ENCODE measurements around the gene PTP4A2.
"Not testable (repeated sequence)": the region's sequence is repeated elsewhere in the genome, so short reads cannot be mapped to it uniquely, and the experiment has no call there.

Gene PTP4A2

DNA sequence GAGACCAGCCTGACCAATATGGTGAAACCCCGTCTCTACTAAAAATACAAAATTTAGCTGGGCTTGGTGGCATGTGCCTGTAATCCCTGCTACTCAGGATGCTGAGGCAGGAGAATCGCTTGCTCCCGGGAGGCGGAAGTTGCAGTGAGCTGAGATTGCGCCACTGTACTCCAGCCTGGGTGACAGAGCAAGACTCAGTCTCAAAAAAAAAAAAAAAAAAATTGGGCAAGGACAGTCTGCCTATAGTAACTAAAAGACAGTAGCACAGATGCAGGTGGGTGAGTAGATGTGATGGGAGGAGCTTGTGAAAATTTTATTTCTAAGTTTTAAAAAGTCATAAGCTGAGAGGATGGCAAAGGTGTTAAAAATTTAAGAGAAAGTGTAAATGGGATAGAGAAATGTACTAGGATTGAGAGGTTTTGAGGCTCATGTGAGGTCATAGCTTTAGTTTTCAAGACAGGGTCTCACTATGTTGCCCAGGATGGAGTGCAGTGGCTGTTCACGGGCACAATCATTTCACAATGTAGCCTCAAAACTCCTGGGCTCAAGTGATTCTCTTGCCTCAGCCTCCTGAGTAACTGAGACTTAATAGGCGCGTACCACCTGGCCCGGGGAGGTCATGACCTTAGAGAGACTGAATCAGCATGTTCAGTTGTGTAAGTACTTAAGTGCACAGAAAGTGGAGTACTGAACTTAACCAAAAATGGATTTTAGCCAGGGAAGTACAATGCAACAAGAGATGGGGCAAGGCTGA is 33.7 kb downstream of the PTP4A2 start:
- DNase-seq: peak in 1 of 2 experiments; percentile 21

DNA sequence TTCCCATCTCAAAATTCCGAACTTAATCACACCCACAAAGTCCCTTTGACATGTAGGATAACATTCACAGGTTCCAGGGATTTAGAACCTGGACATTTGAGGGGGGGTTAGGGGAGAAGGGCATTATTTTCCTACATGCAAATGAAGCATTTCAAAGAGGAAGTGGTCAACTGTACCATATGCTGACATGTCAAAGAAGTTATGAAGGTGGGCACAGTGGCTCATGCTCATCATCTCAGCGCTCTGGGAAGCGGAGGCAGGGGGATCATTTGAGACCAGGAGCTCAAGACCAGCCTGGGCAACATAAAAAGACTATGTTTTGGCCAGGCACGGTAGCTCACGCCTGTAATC is 35.7 kb downstream of the PTP4A2 start:
- TF ChIP-seq POLR2A (IDR thresholded peaks at IDR 0.05; ENCODE audit: low read length) (no peak), GATA1 (IDR thresholded peaks at IDR 0.05; ENCODE audit: low read depth, low read length) (no peak)
- no peak for DNase-seq

More for the DNA sequence above, 33.7 kb downstream of the PTP4A2 start:
- no peak for TF ChIP-seq POLR2A (IDR thresholded peaks at IDR 0.05; ENCODE audit: low read length)
- no peak for TF ChIP-seq GATA1 (IDR thresholded peaks at IDR 0.05; ENCODE audit: low read depth, low read length)

DNA sequence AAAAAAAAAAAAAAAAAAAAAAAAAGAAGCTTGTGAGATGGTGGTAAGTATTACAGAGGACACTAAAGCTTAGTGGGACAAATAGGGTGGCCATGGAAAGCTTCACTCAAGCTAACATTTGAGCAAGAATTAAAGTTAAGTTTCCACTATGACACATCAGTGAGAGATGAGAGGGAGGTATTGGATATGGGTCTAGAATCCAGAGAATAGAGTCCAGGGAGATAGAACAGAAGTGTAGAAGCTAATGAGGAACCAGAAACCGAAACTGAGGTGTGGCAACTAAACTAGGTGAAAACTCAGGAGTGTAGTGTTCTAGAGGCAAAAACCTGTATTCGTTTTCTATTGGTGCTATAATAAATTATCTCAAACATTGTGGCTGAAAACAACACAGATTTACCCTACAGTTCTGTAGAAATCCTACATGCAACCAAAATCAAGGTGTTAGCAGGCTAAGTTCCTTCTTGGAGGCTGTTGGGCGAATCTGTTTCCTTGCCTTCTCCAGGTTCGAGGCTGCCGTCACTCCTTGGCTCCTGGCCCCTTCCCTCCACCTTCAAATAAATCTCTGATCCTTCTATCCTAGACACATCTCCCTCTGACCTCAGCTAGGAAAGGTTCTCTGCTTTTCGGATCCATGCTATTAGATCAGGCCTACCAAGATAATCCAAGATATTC is 36.2 kb downstream of the PTP4A2 start:
- DNase-seq: no peak
- TF ChIP-seq POLR2A (IDR thresholded peaks at IDR 0.05; ENCODE audit: low read length): no peak
- TF ChIP-seq GATA1 (IDR thresholded peaks at IDR 0.05; ENCODE audit: low read depth, low read length): no peak

DNA sequence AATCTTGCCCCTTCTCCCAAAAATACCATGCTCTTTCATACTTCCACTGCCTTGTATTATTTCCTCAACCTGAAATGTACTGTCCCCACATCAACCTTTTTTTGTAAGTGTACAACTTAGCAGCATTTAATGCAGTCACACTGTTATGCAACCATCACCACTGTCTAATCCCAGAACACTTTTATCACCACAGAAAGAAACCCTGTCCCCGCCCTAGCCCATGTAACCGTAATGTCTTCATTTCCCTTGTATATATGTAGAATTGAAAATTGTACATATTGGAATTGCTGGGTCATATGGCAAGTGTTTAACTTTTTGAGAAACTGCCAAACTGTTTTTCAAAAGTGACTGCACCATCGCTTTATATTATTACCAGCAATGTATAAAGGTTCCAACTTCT is 37.4 kb downstream of the PTP4A2 start:
- no peak for DNase-seq
- no peak for TF ChIP-seq POLR2A (IDR thresholded peaks at IDR 0.05; ENCODE audit: low read length)
- TF ChIP-seq GATA1 (IDR thresholded peaks at IDR 0.05; ENCODE audit: low read depth, low read length): no peak

DNA sequence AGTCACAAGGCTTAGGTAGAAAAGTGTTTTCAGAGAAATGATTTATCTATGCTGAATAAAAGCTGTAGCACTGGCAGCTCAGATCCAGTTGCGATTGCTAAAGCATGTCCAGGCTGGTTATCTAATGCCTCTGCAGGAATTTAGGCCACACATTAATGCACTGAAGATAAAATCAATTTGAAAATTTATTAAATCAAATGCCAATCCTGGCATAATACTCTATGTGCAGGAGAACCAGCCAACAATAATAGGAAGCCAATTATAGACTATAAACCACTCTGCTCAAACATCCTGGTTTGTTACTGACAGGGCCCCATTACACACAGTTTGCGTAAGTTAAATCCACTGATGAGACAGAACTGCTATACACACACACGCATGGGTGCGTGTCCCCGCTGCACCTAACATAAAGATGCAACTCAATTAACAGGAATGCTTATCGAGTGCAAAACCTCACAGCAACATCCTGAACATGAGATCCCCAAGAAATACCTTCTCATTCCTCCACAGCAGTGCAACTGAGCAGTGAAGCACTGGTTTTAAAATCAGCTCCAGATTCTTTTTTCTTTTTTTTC is 40.6 kb downstream of the PTP4A2 start:
- no peak for DNase-seq
- no peak for TF ChIP-seq GATA1 (IDR thresholded peaks at IDR 0.05; ENCODE audit: low read depth, low read length)
- TF ChIP-seq POLR2A (IDR thresholded peaks at IDR 0.05; ENCODE audit: low read length): no peak

DNA sequence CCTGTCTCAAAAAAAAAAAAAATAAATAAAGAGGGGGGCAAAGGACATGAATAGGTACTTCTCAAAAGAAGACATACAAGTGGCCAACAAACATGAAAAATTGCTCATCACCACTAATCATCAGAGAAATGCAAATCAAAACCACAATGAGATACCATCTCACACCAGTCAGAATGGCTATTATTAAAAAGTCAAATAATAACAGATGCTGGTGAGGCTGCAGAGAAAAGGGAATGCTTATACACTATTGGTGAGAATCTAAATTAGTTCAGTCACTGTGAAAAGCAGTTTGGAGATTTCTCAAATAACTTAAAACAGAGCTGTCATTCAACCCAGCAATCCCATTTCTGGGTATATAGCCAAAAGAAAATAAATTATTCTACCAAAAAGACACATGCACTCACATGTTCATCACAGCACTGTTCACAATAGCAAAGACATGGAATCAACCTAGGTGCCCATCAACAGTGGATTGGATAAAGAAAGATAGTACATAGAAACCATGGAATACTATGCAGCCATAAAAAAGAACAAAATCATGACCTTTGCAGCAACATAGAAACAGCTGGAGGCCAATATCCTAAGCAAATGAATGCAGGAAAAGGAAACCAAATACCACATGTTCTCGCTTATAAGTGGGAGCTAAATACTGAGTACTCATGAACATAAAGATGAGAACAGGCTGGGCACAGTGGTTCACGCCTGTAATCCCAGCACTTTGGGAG is 42.5 kb downstream of the PTP4A2 start:
- not testable (repeated sequence) for DNase-seq

DNA sequence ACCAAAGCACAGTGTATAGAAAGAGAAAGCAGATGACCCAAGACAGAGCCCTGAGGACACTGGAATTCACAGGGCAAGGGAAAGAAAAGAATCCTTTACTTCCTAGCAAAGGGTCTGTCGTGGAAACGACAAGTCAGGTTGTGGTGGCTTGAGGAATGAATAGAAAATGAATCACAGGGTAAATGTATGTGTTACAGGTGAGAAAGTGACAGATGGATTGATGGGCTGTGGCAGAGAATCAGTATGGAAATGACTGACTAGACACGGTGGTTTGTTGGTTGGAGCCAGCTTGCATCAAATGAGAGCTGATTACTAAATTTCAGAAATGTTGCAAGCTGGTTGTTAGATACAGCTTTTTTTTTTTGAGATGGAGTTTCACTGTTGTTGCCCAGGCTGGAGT is 46.9 kb downstream of the PTP4A2 start:
- TF ChIP-seq POLR2A (IDR thresholded peaks at IDR 0.05; ENCODE audit: low read length) (no peak), GATA1 (IDR thresholded peaks at IDR 0.05; ENCODE audit: low read depth, low read length) (no peak)
- DNase-seq: no peak

DNA sequence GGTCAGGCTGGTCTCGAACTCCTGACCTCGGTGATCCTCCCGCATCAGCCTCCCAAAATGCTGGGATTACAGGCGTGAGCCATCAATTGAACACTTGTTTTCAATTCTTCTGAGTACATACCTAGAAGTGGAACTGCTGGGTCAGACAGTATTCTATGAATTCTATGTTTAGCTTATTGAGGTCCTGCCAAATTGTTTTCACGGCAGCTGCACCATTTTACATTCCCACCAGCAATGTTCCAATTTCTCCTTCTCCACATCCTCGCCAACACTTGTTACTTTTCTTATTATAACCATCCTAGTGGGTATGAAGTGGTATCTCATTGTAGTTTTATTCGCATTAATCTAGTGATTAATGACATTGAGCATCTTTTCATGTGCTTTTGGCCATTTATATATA is 49.9 kb downstream of the PTP4A2 start:
- DNase-seq: no peak
- TF ChIP-seq GATA1 (IDR thresholded peaks at IDR 0.05; ENCODE audit: low read depth, low read length) (no peak), POLR2A (IDR thresholded peaks at IDR 0.05; ENCODE audit: low read length) (no peak)

DNA sequence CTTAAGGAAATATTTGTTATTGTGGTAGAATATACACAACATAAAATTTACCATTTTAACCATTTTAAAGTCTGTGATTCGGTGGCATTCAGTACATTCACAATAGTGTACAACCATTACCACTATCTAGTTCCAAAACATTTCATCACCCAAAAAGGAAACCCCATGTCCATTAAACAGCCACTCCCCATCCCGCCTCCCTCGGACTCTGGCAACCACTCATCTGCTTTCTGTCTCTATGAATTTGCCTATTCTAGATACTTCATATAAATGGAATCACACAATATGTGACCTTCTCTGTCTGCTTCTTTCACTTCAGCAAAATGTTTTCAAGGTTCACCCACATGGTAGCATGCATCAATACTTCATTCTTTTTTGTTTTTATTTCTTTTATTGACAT is 51.3 kb downstream of the PTP4A2 start:
- no peak for TF ChIP-seq GATA1 (IDR thresholded peaks at IDR 0.05; ENCODE audit: low read depth, low read length)
- no peak for TF ChIP-seq POLR2A (IDR thresholded peaks at IDR 0.05; ENCODE audit: low read length)
- DNase-seq: no peak

DNA sequence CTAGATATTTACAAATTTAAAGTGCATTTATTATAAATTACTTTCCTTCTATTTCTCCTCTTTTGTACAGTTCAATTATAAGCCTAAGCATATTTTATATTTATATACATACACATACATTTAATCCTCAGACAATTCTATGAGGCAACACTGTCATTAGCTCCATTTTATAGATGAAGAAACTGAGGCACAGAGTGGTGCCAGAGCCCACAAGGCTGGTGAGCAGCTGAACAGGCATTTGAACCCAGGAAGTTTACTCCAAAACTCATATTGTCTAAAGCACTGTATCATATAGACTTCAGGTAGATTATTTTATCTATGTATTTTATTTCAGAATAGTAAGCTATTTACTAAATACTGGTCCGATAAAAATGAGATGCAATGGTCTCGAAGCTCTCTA is 52.3 kb downstream of the PTP4A2 start:
- TF ChIP-seq POLR2A (IDR thresholded peaks at IDR 0.05; ENCODE audit: low read length): no peak
- TF ChIP-seq GATA1 (IDR thresholded peaks at IDR 0.05; ENCODE audit: low read depth, low read length): no peak
- DNase-seq: no peak

DNA sequence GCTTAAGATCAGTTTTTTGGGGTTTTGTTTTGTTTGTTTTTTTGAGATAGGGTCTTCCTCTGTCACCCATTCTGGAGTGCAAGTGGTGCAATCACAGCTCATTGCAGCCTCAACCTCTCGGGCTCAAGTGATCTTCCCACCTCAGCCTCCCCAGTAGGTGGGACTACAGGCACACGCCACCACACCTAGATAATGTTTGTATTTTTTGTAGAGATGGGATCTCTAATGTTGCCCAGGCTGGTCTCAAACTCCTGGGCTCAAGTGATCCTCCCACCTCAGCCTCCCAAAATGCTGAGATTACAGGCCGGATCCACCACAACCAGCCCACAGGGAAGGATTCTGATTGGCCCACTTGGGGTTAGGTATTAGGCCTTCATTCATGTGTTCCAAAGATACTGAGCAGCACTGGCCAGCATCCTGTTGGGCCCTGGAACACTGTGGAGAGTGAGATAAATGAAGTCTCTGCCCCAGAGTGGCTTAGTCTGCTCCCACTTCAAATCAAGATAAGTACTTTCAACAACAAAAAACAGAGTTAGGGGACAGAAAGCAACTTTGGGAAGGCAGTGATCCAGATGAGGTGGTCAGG is 54.7 kb downstream of the PTP4A2 start:
- TF ChIP-seq GATA1 (IDR thresholded peaks at IDR 0.05; ENCODE audit: low read depth, low read length): no peak
- TF ChIP-seq POLR2A (IDR thresholded peaks at IDR 0.05; ENCODE audit: low read length): no peak

DNA sequence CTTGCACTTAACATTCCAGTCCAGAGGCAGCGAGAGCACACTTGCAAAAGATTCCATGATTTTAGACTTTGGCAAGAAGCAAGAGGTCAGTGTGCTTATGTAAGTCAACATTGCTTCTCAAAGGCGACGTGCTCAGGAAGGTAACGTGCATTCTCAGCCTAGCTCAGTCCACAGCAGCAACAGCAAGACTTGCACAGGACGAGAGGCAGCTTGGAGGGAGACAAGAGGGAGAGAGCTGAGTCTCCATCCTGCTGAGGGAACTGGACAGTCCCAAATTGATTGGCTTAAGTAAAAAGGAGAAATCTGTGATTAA is 56.5 kb downstream of the PTP4A2 start:
- TF ChIP-seq POLR2A (IDR thresholded peaks at IDR 0.05; ENCODE audit: low read length): no peak
- TF ChIP-seq GATA1 (IDR thresholded peaks at IDR 0.05; ENCODE audit: low read depth, low read length): no peak
- no peak for DNase-seq

More for the DNA sequence above, 54.7 kb downstream of the PTP4A2 start:
- no peak for DNase-seq

DNA sequence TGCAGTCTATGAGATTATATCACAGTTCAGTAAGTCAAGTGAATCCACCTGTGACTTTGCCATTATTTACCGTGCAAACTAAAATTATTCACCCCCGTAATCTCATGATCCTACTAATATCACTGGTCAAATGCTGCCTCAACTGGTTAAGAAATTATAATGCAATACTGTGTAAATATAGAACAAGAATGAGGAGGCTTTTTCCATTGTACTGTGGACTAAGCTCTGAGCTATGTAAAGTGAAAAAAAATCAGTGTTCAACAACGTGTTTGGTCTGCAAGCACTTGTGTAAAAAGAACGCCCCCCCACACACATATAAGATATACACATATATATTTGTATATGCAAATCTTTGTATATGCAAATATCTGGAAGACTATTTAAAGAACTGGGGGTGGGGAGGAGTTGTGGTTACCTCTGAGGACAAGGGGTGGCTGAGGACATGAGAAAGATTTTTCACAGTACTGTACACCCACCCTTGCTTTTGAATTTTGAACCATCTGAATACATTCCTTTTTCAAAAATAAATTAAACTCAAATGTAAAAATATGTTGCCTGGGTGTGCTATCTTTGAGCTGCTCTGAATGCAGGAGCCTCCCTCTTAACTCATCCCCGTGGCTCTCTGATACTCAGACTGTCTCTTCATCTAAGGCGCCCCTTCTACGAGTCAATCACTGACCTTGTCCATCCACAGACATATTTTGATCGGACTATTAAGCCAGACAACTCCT is 57.0 kb downstream of the PTP4A2 start:
- DNase-seq: no peak
- TF ChIP-seq POLR2A (IDR thresholded peaks at IDR 0.05; ENCODE audit: low read length): no peak
- TF ChIP-seq GATA1 (IDR thresholded peaks at IDR 0.05; ENCODE audit: low read depth, low read length): no peak

Measured in erythroblast (primary cell).